Activated T-cell treated with anti-CD3 and anti-CD28 coated beads, Interleukin-2, amount 50 U/mL, for 48 hours (primary cell): ENCODE data around the gene RAD51AP1.
"Not testable (repeated sequence)": the region's sequence is repeated elsewhere in the genome, so short reads cannot be mapped to it uniquely, and the experiment has no call there.

Experiments
- DNase-seq, 2 experiments: peaks; one replicate each; pipeline ENCODE4 v3.0.0-alpha.2; 2020

Gene RAD51AP1, protein sequence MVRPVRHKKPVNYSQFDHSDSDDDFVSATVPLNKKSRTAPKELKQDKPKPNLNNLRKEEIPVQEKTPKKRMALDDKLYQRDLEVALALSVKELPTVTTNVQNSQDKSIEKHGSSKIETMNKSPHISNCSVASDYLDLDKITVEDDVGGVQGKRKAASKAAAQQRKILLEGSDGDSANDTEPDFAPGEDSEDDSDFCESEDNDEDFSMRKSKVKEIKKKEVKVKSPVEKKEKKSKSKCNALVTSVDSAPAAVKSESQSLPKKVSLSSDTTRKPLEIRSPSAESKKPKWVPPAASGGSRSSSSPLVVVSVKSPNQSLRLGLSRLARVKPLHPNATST

DNA sequence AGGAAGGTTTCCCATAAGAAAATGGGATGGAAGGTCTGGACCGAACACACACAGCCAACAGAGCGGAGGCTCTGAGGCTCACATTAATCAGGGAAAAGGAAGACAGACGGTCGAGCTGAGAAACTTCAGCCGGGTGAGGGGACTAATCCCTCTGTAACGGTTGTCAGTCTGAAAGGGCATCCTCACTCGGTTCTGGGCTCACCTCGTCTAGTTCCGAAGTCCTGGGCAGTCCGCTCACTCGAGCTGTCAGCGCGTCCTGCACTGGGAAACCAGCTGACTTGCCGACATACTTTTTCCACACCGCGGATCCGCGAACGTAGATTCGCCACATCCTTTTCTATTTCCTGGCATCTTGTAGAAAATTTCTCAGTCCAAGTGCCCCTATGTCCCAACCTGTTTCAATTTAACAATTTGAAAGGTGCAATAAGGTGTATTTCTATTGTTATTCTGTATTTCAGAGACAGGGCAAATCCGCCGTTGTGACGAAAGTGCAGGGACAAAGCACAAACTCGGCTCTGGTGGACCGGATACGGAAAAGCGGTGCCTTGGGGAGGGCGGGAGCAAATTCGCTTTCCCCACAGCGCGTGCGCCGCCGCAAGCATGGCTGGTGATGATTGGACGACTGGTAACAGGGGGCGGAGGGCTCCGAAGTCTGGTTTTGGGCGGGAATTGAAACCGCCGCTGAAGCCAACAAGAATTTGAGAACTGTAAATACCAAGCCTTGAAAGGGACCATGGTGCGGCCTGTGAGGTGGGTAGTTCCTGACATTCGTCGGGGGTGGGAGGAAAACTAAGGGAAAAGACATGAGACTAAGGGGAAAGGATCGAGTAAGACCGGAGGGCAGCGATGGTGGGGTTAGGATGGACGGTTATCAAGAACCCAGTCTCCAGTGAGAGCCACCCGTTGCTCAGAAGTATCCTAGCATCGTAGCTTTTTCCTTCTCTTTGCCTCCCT is at the start of gene RAD51AP1:
TSS of gene RAD51AP1 (plus strand) at position 684 of the 954 bp plus-strand sequence. CDS start at position 734, 50 bp downstream.
- peak; percentile 95 for DNase-seq

DNA sequence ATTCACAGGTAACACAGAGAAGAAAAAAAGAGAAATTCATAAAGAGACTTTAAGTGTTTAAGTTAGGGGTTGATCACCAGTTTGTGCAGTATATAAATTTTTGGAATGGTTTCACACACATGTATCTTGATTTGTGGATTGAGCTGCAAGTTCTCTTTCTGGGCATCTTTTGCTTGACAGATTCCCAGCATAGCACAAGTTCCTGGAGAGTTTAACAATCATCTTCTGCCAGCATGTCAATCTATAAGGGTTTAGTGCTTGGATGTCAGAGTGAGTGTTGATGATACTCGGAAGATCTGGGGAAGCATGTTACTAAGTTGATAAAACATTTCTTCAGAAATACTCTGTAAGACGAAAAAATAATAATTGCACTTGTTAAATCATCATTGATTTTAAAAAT is 49.1 kb upstream of the RAD51AP1 start:
- no peak for DNase-seq

DNA sequence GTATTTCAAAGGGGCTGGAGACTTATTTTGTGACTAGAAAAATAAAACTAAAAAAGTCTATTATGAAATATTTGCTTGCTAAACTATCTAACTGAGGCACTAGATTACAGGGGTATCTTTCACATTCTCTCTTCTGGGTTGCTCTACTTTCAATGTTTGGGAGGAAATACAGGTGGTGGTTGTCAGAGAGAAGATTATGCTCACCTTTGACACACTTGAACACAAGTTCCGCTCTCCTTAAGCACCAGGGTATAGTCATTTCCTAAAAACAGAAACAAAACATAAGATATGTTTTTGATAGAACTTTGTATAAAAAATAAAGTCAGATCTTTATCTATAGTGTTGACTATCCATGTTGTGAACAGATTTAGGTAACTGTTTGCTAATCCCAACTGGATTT is 47.7 kb upstream of the RAD51AP1 start:
- no peak for DNase-seq

DNA sequence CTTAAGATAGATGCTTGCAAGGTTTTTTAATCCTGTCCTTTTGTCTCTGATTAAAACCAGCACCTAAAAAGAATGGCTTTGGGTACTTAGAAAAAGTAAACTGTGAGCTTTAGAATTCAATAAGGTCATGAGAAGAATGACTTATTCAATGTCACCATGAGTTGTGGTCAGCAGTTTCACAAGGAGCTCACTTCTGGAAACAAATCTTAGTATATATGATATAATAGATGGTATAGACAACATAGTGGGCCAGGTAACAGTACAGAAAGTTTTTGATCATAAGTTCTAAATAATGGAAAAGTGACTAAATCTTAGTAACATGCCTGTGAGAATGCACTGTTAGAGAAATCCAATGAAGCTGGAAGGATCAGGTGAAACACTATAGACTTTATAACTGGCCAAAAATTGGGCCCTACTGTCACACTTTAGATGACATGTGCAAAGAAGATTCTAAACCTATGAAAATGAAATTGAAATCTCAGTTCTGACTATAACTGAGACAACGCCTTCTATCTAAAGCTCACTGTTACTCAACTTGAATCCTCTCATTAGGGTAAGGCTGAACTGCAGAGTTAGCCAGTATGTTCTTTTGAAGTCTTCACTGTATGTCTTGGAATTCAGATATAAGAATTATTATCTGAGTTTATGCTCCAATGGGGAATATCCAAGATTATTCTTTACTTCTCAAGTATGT is 42.4 kb upstream of the RAD51AP1 start:
- DNase-seq, result no peak

DNA sequence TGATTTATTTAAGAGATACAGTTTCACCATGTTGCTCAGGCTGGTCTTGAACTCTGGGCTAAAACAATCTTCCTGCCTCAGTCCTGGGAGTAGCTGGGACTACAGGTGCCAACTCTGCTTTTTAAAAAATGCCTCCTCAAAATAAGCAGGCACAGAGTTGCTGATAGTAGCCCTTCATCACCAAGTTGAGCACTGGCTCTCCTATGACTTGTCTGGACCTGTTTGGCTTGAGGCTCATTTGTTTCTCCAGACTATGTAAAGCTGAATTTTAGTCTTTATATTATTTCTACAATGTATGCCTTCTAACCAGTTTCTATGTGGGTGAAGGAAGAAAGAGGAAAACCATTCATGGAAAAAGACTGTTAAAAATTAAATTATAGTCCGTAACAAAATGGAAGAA is 39.5 kb upstream of the RAD51AP1 start:
- no peak for DNase-seq

DNA sequence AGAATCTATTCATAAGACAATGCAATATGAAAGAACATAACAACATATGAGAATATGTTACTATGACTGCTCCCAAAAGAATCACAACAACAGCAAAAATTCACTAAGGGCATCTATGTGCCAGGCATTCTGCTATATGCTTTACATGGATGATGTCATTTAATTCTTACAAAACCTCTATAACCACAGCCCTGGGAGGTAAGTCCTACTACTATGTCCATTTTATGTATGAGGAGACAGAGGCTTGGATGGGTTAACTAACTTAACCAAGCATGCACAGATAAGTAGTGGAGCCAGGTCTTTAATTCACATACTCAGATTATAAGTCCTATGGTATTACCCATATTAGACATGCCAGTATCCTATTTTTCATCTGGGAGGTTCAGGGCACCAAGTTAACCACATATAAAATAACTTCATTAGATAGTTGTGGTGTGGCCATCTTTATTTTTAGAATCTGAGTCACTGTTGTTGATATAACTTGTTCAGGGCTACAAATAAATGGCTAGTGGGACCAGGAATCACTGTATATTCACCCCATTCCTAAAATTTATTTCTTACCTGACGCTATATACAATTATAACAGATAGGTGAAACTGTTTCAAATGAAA is 33.2 kb upstream of the RAD51AP1 start:
- DNase-seq, result no peak

DNA sequence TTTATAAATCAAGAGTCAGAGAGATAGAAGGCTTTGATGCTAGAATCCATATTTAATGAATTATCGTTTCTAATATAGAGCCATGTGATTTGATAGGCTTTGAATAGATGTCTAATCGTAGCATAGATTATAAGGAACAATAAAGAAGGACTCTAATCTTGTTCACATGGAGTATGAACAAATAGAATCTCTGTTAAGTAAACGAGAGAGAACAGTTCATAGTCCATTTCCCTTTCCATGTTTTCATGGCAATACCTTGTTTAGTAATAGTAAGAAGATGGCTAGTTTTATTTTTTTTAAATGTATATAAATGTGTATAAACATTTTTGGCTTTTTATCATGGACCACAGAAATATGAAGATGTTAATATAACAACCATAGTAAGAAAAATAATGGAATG is 32.3 kb upstream of the RAD51AP1 start:
- no peak for DNase-seq

DNA sequence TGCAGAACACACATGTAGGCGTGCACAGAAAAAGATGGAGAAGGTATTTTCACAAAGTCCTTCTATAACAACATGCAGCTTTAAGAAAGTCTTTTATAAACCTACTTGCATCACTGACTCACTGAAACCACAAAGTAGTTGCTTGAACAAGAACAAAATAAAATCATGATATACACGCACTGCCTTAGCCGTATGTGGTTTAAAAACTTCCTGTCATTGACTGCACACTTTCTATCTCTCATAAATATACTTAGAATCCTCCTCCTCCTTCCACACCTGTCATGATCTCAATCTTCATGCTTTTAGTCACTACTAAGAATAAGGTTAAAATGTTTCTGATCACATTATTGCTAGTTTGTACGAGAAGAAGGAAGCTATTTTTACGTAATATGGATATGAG is 31.8 kb upstream of the RAD51AP1 start:
- no peak for DNase-seq

DNA sequence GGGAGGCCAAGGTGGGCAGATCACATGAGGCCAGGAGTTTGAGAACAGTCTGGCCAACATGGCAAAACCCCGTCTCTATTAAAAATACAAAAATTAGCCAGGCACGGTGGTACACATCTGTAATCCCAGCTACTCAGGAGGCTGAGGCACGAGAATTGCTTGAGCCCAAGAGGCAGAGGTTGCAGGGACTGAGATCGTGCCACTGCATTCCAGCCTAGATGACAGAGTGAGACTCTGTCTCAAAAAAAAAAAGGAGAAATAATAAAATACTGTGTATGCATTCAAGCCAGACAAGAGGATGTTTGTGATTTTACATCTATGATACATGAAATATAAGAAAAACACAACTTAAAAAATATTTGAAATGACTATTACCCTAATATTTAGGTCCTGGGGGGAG is 30.2 kb upstream of the RAD51AP1 start:
- not testable (repeated sequence) for DNase-seq

DNA sequence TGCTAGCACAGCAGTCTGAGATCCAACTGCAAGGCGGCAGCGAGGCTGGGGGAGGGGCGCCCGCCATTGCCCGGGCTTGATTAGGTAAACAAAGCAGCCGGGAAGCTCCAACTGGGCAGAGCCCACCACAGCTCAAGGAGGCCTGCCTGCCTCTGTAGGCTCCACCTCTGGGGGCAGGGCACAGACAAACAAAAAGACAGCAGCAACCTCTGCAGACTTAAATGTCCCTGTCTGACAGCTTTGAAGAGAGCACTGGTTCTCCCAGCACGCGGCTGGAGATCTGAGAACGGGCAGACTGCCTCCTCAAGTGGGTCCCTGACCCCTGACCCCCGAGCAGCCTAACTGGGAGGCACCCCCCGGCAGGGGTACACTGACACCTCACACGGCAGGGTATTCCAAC is 29.4 kb upstream of the RAD51AP1 start:
- not testable (repeated sequence) for DNase-seq

DNA sequence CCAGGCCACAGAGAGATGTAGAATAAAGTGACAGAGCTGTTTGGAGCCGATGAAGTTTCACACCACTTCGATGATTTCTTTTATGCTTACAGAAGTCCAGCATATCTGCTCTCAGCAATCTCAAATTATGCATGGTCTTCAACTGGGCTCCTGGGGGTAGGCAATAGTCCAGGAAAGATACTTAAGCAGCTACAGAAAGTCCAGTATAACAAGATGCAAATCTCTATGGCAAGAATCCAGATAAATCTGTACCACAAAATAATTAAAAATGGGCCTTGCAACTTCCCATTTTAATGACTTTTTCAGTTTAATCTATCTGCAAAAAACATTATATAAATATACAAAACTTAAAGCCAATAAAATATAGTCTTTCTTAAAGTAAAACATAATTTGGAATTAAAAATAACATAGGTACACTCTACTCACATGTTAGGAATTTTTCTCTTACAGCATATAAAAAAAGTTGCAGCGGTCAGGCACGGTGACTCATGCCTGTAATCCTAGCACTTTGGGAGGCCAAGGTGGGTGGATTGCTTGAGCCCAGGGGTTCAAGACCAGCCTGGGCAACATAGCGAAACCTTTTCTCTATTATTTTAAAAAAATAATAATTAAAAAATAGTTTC is 20.5 kb upstream of the RAD51AP1 start:
- no peak for DNase-seq

DNA sequence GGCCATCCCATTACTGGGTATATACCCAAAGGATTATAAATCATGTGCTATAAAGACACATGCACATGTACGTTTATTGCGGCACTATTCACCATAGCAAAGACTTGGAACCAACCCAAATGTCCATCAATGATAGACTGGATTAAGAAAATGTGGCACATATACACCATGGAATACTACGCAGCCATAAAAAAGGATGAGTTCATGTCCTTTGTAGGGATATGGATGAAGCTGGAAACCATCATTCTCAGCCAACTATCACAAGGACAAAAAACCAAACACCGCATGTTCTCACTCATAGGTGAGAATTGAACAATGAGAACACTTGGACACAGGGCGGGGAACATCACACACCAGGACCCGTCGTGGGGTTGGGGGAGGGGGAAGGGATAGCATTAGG is 15.2 kb upstream of the RAD51AP1 start:
- not testable (repeated sequence) for DNase-seq

DNA sequence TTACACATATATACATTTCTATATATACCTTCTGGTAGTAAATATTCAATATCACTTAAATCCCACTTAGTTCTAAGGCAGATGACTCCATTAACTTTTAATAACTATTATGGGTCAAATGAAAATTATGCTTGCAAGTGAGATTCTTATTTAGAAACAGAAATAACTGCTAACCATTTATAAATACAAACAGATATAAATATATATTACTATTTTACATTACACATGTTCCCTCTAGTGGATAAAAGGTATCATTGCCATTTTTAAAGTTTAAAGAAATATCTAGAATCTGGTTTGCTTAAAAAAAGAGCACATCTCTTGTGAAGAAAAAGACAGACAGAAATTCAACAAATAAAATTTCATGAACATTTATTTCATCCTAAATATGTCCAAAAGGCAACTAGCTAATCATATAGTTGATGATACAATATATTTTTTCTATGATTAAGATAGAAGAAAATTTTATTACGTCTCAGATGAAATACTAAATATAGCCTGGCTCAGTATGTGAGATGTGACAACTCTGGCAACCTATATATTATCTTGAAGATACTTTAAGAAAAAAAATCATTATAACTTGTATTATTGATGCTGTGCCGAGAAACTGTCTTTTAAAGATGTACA is 11.7 kb upstream of the RAD51AP1 start:
- no peak for DNase-seq

DNA sequence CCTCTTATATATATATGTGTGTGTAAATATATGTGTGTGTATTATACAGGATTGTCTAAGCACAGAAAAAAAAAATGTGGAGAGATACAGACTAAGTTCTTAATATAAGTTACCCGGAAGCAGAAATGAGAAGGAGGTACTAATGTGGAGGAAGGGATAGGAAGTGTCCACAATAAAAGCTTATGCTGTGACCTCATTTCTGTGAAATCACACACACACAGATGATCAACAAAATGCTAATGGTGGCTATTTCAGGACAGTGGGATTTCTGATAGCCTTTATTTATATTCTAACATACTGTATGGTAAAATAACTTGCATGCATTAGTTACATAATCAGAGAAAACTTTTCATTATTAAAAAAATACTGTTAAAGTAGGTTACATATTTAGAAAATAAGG is 8.5 kb upstream of the RAD51AP1 start:
- DNase-seq, result no peak

DNA sequence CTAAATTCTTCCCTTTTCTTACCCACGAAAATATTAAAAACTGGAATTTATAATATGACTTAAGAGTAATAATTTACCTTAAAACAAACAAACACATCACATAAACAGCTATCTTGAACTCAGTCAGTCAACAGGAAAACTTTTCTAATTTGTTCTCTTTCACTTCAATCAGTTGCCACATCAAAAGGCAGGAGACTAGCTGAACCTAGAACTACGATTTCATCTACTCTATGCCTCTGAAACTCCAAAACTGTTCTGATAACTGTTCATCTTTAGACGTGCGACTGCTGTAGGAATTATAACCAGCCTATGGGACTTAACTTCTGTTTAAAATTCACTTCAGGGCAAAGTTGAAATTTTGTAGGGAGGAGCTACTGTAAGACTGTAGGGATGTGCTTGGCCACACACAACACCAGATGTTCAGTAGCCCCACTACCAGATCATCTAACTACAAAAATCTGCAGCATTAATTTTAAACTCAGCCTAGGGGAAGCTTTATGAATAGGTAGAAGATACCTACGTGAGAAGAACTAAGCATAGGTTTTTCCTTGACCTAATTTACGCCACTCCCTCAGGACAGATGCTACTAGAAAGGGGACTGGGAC is 7.6 kb upstream of the RAD51AP1 start:
- DNase-seq, result no peak

DNA sequence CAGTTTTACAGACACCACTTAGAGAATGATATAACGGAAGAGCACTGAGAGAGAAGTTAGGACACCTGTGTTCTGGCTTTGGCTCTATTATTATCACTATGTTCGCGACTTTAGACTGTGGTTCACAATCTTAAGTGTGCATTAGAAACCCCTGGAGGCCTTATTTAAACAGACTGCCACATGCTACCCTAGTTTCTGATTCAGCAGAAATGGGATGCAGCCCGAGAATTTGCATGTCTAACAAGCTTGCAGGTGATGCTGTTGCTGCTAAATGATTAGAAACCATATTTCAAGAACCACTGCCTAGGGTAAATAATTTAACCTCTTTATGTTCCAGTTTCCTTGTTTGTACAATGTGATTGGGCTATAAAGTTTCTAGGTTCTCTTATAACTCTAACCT is 3.6 kb upstream of the RAD51AP1 start:
- DNase-seq, result no peak

DNA sequence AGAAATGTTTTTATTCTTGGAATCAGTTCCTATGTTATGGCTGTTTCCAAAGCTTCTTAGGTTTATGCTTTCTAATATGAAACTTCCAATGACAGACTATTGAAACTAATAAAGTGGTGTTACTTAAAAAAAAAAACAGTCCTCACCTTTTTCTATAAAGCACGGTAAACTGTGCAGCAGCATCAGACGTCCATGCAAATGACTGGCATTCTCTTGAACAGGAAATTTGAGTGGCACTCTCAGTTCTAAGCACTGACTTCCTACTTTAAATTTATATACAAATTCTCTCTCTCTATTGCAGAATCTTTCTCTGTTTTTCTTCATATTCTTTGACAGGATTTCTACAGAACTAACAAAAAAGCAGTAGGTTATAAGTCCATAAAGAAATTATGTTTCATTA is 2.8 kb upstream of the RAD51AP1 start:
- no peak for DNase-seq

DNA sequence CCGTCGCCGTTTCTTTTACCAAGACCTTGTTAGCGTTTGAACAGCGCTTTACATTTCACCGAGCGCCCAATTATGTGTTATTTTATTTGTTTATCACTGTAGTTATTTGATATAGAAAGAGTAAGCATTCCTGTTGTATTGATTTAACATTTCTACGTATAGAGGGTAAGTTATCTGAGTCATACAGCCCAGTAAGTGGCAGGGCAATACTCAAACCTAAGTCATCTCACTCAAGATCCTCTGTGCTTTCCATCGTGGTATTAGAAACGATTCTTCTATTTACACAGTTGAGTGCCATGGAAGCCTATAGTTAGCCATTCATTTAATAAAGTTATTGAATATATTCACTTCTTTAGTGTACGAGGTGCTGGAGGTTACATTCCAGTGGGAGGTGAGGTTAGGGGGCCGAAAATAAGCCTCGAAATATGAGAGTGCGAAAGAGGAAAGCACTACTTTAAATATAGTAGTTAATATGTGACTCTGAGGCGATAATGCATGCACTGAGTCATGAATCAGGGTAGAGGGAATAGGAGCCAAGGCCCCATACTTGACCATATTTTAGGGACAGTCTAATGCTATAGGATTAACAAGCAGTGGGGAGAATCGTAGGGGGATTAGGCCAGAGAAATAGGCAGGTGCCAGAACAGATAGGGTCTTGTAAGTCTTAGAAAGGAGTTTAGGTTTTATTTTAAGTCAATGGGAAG is 629 bp downstream of the RAD51AP1 start:
- DNase-seq, result no peak

DNA sequence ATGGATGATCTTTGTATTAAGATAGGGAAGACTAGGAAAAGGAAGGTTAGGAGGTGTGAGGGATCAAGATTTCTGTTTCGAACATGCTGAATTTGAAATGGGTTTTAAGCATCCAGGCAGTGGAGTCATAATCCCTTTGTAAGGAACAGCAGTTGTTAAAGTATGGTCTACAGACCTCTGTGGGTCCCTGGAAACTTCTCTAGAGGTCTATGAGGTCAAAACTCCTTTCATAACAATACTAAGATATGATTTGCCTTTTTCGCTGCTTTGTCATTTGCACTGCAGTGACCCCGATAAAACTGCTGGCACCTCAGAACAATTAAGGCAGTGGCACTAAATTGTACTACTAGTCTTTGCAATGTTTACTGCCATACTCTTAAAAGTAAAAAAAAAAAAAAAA is 1.5 kb downstream of the RAD51AP1 start:
- no peak for DNase-seq

DNA sequence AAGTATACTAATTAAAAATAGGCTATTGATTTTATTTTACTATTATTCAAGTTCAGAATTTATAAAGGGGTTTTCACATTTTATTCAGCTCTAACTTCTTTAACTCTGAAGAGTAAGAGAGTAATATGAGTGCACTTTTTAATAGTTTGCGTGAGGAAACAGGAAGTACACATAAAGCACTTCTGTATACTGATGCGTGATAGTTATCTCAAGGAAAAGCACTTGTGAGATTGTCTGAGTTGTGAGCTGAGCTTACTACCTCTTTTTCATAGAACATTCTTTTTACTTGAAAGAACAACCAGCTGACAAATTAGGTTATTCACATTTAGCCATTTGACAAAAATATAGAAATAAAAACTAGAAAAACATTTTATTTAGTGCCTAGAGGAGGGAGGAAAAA is 1.9 kb downstream of the RAD51AP1 start:
- DNase-seq, result no peak

DNA sequence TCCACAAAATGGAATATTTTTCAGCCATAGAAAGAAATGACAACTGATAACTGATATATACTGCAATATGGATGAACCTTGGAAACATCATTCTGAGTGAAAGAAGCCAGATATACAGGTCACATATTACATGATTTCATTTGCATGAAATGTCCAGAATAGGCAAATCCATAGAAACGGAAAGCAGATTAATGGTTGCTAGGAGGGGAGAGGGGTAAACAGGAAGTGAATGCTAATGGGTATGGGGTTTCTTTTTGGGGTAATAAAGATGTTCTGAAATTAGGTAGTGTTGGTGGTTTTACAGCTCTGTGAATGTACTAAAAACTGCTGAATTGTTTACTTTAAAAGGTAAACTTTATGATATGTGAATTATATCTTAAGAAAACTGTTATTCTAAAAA is 6.5 kb downstream of the RAD51AP1 start:
- DNase-seq, result no peak
